ENCODE measurements around the gene PYGB. TPM values are rescaled to one million over a fixed set of nuclear protein-coding genes. Genes with fewer than 3 reads are reported as not detected.
A peak's percentile ranks its signal among the peaks of the same experiment; 100 is the strongest.

PYGB gene
- total RNA-seq, 2 donors from 2014 or later, result 211 to 295 TPM

DNA sequence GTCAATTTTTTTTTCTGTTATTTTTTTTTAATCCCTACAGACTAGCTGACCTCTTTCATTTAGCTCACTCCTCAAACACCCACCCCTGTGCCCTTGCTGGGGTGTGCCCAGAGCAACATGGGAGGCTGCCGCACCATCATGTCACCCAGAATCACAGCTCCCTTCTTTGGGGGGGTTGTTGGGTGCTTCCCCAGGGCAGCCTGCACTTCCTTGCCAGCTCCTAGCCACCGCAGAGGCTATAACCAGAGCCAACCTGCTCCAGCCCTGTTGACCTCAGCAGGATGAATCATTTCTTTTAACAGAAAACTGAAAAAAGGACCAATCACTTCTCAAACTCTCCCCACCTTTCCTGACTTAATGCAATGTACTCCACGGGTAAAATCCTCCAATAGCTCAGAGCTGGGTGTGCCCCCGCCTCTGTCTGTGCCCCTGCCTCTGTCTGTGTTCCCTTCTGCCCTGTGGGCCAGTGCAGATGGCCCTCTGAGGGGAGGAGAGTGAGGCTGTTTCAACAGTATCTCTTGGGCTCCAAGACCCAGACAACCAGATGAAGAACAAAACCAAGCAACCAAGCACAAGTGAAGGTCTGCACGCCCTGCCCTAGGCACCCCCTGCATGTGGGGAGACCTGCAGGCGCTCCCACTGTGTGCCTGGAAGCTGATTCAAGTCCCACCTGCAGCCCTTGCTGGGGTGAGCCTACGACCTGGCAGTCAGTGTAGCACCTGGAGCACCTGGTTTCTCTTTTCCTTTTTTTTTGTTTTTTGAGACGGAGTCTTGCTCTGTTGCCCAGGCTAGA, 67.7 kb downstream of the PYGB start:
- Histone ChIP-seq H3K27ac (no peak overlapping the region), H3K4me3 (no peak overlapping the region), H3K27me3 (no peaks in the 10 kb centered on the region), H3K9me3 (no peaks in the 10 kb centered on the region), H3K36me3 (no peaks in the 10 kb centered on the region), H3K9ac (ENCODE audit: low read depth in 2 of 2, low read length in 2 of 2) (no peak overlapping the region), H3K4me1 (peaks cover 11% of the 10 kb centered on the region)
- DNase-seq, result no peak
- TF ChIP-seq, protein P1, sequence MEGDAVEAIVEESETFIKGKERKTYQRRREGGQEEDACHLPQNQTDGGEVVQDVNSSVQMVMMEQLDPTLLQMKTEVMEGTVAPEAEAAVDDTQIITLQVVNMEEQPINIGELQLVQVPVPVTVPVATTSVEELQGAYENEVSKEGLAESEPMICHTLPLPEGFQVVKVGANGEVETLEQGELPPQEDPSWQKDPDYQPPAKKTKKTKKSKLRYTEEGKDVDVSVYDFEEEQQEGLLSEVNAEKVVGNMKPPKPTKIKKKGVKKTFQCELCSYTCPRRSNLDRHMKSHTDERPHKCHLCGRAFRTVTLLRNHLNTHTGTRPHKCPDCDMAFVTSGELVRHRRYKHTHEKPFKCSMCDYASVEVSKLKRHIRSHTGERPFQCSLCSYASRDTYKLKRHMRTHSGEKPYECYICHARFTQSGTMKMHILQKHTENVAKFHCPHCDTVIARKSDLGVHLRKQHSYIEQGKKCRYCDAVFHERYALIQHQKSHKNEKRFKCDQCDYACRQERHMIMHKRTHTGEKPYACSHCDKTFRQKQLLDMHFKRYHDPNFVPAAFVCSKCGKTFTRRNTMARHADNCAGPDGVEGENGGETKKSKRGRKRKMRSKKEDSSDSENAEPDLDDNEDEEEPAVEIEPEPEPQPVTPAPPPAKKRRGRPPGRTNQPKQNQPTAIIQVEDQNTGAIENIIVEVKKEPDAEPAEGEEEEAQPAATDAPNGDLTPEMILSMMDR (IDR thresholded peaks at IDR 0.05), result no peak
- intact Hi-C loops (cut with DNase I), result no loop called here

DNA sequence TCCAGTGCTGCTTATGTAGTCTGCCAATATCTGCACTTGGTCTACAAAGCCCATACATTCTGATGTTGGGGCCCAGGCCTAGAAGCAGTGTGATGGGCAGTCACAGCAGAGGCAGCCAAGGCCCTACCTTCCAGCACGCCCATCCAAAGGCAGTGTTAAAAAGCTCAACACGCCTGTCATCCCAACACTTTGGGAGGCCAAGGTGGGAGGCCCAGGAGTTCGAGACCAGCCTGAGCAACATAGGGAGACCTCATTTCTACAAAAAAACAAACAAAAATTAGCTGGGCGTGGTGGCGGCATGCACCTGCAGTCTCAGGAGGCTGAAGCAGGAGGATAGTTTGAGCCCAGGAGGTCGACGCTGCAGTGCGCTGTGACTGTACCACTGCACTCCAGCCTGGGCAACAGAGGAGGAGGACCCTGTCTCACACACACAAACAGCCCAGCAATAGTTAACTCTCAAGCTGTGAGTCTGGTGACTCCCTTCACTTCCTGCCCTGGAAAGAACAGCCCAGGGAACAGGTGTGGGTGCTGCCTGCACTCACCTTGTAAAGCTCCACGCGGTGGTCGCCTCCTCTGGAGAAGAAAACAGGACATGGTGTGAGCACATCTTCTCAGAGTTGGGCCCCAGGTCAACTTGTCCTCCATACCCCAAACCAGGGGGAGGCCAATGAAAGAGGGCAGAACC, 68.8 kb downstream of the PYGB start:
- no peaks in the 10 kb centered on the region for H3K36me3 ChIP-seq

DNA sequence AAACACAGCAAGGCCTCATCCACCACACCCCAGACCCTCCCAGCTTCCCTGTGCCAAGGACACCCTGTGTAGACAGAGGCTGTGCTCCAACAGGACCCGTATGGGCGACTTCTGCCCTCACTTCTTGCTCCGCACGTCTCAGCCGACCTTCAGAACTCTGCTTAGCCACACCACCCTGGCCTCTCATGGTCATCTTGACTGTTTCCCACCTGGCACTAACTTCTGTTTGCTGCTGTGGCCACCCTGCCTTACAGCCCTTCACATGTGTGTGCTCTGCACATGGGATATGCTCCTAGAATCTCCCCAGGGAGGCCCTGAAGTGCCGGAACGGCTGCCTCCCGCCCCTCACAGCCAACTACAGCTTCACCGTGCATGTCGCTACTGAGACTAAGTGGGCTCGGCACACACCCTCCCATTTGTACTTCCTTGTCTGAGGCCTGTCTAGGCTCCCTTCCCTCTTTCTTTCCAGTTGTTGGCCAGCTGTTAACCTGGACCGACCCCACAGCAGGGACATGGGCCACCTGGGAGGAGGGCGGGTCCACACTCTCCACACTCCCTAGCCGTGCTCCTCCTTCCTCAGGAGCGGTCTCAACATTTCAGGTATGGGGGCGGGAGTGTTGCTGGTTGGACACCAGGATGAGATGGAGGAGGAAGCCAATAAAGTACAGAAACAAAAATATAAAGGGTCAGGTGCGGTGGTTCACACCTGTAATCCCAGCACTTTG, 69.6 kb downstream of the PYGB start:
- intact Hi-C loops (cut with DNase I), result no loop called here
- peaks cover 4% of the 10 kb centered on the region for H3K4me1 ChIP-seq
- H3K27ac ChIP-seq, result peak overlapping the region; percentile 36
- no peaks in the 10 kb centered on the region for H3K9me3 ChIP-seq
- no peak for DNase-seq
- TF ChIP-seq, protein P1 (IDR thresholded peaks at IDR 0.05), result no peak
- no peaks in the 10 kb centered on the region for H3K27me3 ChIP-seq
- peak overlapping the region; percentile 9 to 30 for H3K9ac ChIP-seq (ENCODE audit: low read depth in 2 of 2, low read length in 2 of 2)
- H3K36me3 ChIP-seq, result no peaks in the 10 kb centered on the region
- no peak overlapping the region for H3K4me3 ChIP-seq

More for the DNA sequence above, 68.8 kb downstream of the PYGB start:
- Histone ChIP-seq H3K27me3 (no peaks in the 10 kb centered on the region), H3K4me1 (peaks cover 4% of the 10 kb centered on the region), H3K27ac (no peak overlapping the region), H3K9ac (ENCODE audit: low read depth in 2 of 2, low read length in 2 of 2) (no peak overlapping the region), H3K9me3 (no peaks in the 10 kb centered on the region), H3K4me3 (no peak overlapping the region)
- DNase-seq, result no peak
- TF ChIP-seq, protein P1 (IDR thresholded peaks at IDR 0.05), result no peak
- intact Hi-C loops (cut with DNase I), result no loop called here

DNA sequence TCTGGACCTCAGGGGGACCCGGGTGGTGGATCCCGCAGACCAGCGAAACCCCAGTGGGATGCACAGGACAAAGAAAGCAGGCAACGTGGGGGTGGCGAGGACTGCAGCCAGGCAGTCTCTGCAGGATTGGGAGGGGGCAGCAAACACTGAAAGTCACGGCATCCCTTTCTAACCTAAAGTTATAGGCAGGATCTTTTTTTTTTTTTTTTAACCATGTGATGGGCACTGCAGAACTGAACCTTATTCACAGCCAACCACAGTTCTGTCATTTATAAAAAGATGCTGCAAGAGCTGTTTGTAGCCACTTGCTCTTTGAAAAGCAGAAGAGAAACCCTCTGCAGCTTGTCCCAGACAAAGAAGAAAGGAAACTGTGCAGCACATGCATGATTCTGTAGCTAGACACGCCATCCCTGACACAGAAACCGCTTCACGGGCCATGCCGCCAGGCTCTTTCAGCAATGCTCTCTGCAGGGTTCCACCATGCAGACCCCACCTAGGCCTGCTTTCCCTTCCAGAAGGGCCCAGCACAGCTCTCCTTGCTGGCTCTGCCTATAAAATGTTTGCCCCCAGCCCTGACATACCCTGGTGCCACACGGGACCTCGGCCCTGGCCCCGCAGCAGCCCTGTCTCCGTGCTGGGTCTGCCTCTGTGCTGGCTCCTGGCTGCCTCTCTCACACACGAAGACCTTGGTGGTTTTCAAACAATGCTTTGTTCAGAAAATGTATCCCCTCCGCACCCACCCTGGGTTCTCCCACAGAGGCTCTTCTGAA, 70.8 kb downstream of the PYGB start:
- H3K27ac ChIP-seq, result peak overlapping the region; percentile 36
- no peak overlapping the region for H3K4me3 ChIP-seq
- DNase-seq, result no peak
- no peaks in the 10 kb centered on the region for H3K36me3 ChIP-seq
- no peak overlapping the region for H3K9ac ChIP-seq (ENCODE audit: low read depth in 2 of 2, low read length in 2 of 2)
- TF ChIP-seq, protein P1 (IDR thresholded peaks at IDR 0.05), result no peak
- H3K27me3 ChIP-seq, result no peaks in the 10 kb centered on the region
- peaks cover 4% of the 10 kb centered on the region for H3K4me1 ChIP-seq
- intact Hi-C loops (cut with DNase I), result no loop called here
- no peaks in the 10 kb centered on the region for H3K9me3 ChIP-seq
